Measurements from ENCODE around the gene ARIH1. TPM values are rescaled to one million over a fixed set of nuclear protein-coding genes. Genes with fewer than 3 reads are reported as not detected.

ARIH1 gene
- total and polyA plus RNA-seq, 2 of the 8 experiments (the other 6 are each of a cell fraction or from before 2014, with no cell fraction given): 32.7 to 179 TPM

DNA sequence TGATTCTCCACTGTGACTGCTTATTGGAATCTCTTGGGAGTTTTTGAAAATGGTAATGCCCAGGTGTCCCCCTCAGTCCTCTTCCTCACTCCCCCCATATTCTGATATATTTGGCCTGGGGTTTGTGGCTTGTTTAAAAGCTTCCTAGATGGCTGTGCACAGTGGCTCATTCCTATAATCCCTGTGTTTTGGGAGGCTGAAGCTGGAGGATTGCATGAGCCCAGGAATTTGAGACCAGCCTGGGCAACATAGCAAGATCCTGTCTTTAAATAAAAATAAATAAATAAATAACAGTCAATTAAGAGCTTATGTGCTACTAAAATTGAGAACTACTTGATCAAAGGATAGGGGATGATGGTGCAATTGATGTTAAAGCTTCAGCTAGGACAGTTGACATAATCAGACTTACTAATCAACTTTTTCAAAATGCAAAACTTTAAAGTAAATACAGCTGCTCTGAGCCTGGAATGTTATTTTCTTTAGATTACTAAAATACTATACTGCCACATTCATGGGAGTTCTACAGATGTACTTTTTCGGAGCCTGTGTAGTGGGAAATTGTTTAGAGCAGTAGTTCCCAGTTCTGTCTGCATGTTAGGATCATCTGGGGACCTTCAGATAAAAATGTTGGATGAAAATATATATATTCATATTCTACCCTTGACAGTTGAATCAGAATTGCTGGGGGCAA is 33.4 kb downstream of the ARIH1 start:
- Histone ChIP-seq H3K79me2 (ENCODE audit: control insufficient read depth in 1 of 2, insufficient read depth in 2 of 2, low read length in 2 of 2) (peaks cover 14 to 96% of the 10 kb centered on the region in 2 experiments; a peak in 3 of 4 replicates), H3K4me3 (ENCODE audit: extremely low read depth in 1 of 4, insufficient read depth in 2 of 4, low read depth in 3 of 4, low read length in 4 of 4) (no peak overlapping the region), H3K18ac (ENCODE audit: extremely low read depth, low read length) (no peak overlapping the region), H2AK5ac (ENCODE audit: low read depth, low read length) (no peak overlapping the region), H3K14ac (ENCODE audit: insufficient read length) (no peak overlapping the region), H2BK120ac (replicated peaks; ENCODE audit: low read depth, low read length) (no peak overlapping the region), H3K4me1 (replicated peaks in 1 of 4; ENCODE audit: control insufficient read depth in 3 of 4, insufficient read depth in 4 of 4, low read length in 3 of 4) (no peaks in the 10 kb centered on the region; a peak in 1 of 7 replicates), H3K36me3 (ENCODE audit: control insufficient read depth in 2 of 4, insufficient read depth in 4 of 4, low read length in 3 of 4) (0 out of 8 replicates have a peak, but pooled peaks cover 0 to 2% (median 0%) of the 10 kb centered on the region in 4 experiments), H2BK5ac (ENCODE audit: low read depth, low read length) (no peak overlapping the region), H3K27ac (ENCODE audit: low read depth, low read length) (no peak overlapping the region), H3K23ac (ENCODE audit: insufficient read length) (no peak overlapping the region), H4K8ac (ENCODE audit: extremely low read depth, insufficient read depth, low read length) (no peak overlapping the region), H3K9me3 (ENCODE audit: insufficient read depth in 2 of 2, low read depth in 1 of 2, low read length in 1 of 2) (no peaks in the 10 kb centered on the region), H2BK12ac (ENCODE audit: low read depth, low read length) (no peak overlapping the region), H4K91ac (replicated peaks; ENCODE audit: insufficient read length, low read length) (no peak overlapping the region), H3K9ac (replicated peaks in 1 of 4; ENCODE audit: extremely low read depth in 1 of 4, low read depth in 3 of 4, low read length in 3 of 4) (no peak overlapping the region), H4K5ac (ENCODE audit: insufficient read length, low read depth, low read length) (no peak overlapping the region), H3K79me1 (ENCODE audit: low read depth, low read length) (peaks cover 2% of the 10 kb centered on the region; the same call in 1 of the 2 replicates), H4K20me1 (replicated peaks in 1 of 2; ENCODE audit: control insufficient read depth in 1 of 2, insufficient read depth in 2 of 2, low read length in 2 of 2) (peaks cover 4 to 8% of the 10 kb centered on the region in 2 experiments), H3K27me3 (replicated peaks in 1 of 4; ENCODE audit: control insufficient read depth in 3 of 4, extremely low read depth in 1 of 4, insufficient read depth in 3 of 4, low read length in 3 of 4) (no peaks in the 10 kb centered on the region), H2AFZ (ENCODE audit: low read length) (no peak overlapping the region), H2BK15ac (ENCODE audit: low read length) (no peak overlapping the region), H3K4ac (replicated peaks; ENCODE audit: insufficient read length, low read depth, low read length) (no peak overlapping the region), H3K4me2 (ENCODE audit: insufficient read depth in 1 of 2, low read depth in 2 of 2, low read length in 2 of 2) (no peak overlapping the region), H2BK20ac (ENCODE audit: low read length) (no peak overlapping the region), H3K23me2 (ENCODE audit: low read depth, low read length) (no peaks in the 10 kb centered on the region), H3K56ac (replicated peaks; ENCODE audit: insufficient read length, low read depth, low read length) (no peak overlapping the region)
- no peak for FAIRE-seq
- ChIA-PET CTCF (ENCODE audit: partially characterized antibody) (interaction anchor here (0.9 to 1.0 kb wide), 2 partner anchors 81 to 194 kb away, joined by 3 read pairs; no protein-coding TSS in a partner anchor), POLR2A (ENCODE audit: partially characterized antibody) (interaction anchor here (1.3 to 1.4 kb wide), 2 partner anchors 13 to 34 kb away, joined by 4 to 5 read pairs; no protein-coding TSS in a partner anchor)
- TF ChIP-seq CHD1 (IDR thresholded peaks at IDR 0.05; ENCODE audit: low read depth, low read length) (no peak), SIRT6 (IDR thresholded peaks at IDR 0.05; ENCODE audit: low read length) (no peak), EGR1 (IDR thresholded peaks at IDR 0.05; ENCODE audit: borderline replicate concordance, low read depth, low read length) (no peak), TEAD4 (IDR thresholded peaks at IDR 0.05; ENCODE audit: low read depth, low read length) (no peak), POLR2AphosphoS5 (IDR thresholded peaks at IDR 0.05; ENCODE audit: low read depth, low read length) (no peak), GTF2F1 (IDR thresholded peaks at IDR 0.05; ENCODE audit: borderline replicate concordance, low read depth, low read length) (no peak), TBP (IDR thresholded peaks at IDR 0.05; ENCODE audit: low read depth, low read length) (no peak), BACH1 (IDR thresholded peaks at IDR 0.05; ENCODE audit: low read length) (no peak), ASH2L (IDR thresholded peaks at IDR 0.05; ENCODE audit: low read length) (no peak)
- no peak for DNase-seq (ENCODE audit: low read depth in 1 of 2, low spot score in 2 of 2)
- 96% methylated on average over 1 of the region's 1 CpG; no CpG with 5 or more reads in 1 of the 2 experiments for WGBS, 2 experiments (ENCODE audit: extremely low coverage in 1 of 2, insufficient coverage in 1 of 2, insufficient read length in 1 of 2, insufficient replicate concordance in 2 of 2, low coverage in 1 of 2, low lambda C conversion rate in 2 of 2, missing lambda C conversion rate in 1 of 2)
